Forelimb muscle (tissue), 1 donor: ENCODE measurements around the gene PALM2AKAP2. TPM values are rescaled to one million over a fixed set of nuclear protein-coding genes. Genes with fewer than 3 reads are reported as not detected.

Experiments used
- DNase-seq: peaks from one replicate; pipeline ENCODE4 v3.0.0-alpha.2; 2013; ENCODE audit warnings: low read depth
- polyA plus RNA-seq: library from polyadenylated mRNA; unstranded; fragments of 120-200 nt; gene quantifications from one replicate; pipeline ENCODE4 v1.2.1, GENCODE V29; 2013; ENCODE audit not compliant: insufficient read length

PALM2AKAP2 gene
- polyA plus RNA-seq, 1 donor = 30.6 TPM

- no peak for DNase-seq
Measured at GRCh38 chr9:109771796-109772531, 8.0 kb upstream of the PALM2AKAP2 start.

- DNase-seq = no peak
Measured at GRCh38 chr9:109775516-109775915, 4.5 kb upstream of the PALM2AKAP2 start.

- DNase-seq = no peak
Measured at GRCh38 chr9:109776391-109776790, 3.6 kb upstream of the PALM2AKAP2 start.

GRCh38 chr9:109780453-109781033, 545 bp downstream of the PALM2AKAP2 start:
- DNase-seq = no peak

- no peak for DNase-seq
Measured at GRCh38 chr9:109781086-109781485, 1.1 kb downstream of the PALM2AKAP2 start.

- DNase-seq = no peak
Measured at GRCh38 chr9:109781541-109782197, 1.7 kb downstream of the PALM2AKAP2 start.

DNA sequence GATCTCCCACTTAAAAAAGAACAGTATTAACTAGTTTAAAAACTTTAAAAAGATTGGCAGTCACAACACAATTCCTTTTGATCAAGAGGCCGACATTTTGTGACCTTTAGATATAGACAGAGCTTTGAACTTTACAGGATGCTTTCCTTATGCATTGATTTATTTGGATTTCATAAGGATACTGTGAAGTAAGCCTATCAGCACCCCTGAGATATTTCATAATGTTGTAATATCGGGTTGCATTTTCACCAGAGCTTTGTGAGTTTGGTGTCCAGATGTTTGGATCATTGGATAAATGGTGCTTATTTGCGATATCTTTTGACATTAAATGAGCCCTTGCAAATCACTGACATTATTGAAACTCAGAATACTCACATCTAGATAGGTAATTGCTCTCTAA, 7.7 kb downstream of the PALM2AKAP2 start:
- no peak for DNase-seq

DNA sequence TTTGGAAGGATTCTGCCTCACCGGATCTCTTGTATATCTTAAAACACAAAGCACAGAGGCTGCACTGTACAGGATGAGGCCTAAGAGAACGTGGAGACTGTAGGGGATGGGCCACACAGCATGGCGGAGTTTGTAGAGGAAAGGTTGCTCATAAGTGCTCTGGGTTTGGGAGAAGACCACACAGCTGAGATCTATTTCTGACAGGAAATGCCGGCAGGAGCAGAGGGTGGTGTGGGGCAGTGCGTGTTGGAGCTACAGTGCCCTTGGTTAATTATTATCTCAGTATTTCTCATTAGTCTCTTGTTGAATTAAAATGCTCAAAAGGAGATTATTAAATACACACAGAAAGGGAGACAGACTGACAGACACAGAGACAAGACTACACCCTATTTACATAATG, 9.6 kb downstream of the PALM2AKAP2 start:
- no peak for DNase-seq

- no peak for DNase-seq
Measured at GRCh38 chr9:109789971-109790370, 10.0 kb downstream of the PALM2AKAP2 start.

GRCh38 chr9:109791003-109791677, 11.1 kb downstream of the PALM2AKAP2 start:
- DNase-seq = no peak

GRCh38 chr9:109791747-109792146, 11.7 kb downstream of the PALM2AKAP2 start:
- DNase-seq = no peak

DNA sequence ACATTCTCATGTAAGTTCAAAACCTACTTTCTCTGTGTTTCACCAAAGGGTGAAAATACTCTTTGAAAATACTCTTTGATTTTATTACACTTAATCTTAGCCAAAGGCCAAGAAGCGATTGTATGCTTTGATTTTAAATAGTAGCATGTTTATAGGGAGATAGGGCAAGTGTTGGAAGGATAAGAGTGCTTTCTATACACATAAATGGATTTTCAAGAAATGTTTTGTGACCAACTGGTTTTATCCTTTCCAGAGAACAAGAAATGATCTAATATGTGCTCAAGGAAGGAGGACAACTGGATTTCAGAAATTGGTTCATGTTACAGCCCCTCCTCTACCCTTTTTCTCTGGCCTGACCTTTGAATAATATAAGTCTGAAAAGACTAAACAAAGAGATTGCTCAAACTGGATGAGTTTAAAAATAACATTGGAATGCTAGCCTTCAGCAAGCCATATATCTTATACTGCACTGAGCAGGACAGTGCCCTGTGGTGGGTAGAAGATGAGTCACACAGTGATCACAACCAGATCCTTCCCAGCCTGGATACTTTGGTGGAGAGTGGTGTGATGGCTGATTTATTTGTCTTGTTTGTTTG, 13.1 kb downstream of the PALM2AKAP2 start:
- DNase-seq = no peak

DNA sequence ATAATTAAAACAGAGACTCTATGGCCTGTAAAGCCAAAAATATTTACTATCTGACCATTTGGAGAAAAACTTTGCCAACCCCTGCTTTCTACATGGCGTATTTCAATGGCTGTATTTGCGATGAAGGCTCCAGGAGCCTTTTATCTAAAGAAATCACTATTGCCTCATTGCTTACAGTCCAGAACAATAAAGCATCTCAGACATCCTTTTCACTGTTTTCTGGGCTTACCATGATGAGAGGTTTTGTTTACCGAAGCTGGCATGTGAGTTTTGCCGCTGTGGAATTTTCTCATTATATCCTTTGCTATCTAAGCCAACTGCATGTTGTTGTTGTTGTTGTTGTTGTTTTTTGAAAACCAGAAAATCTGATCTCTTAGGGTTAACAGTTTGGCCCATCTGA, 13.9 kb downstream of the PALM2AKAP2 start:
- no peak for DNase-seq

GRCh38 chr9:109794361-109795012, 14.5 kb downstream of the PALM2AKAP2 start:
- DNase-seq = no peak

GRCh38 chr9:109795613-109796012, 15.6 kb downstream of the PALM2AKAP2 start:
- no peak for DNase-seq

- DNase-seq = no peak
Measured at GRCh38 chr9:109796078-109796477, 16.1 kb downstream of the PALM2AKAP2 start.

- no peak for DNase-seq
Measured at GRCh38 chr9:109797006-109797405, 17.0 kb downstream of the PALM2AKAP2 start.

- DNase-seq = no peak
Measured at GRCh38 chr9:109797509-109797908, 17.5 kb downstream of the PALM2AKAP2 start.

GRCh38 chr9:109799141-109799540, 19.1 kb downstream of the PALM2AKAP2 start:
- no peak for DNase-seq

- DNase-seq = no peak
Measured at GRCh38 chr9:109799792-109800191, 19.8 kb downstream of the PALM2AKAP2 start.

DNA sequence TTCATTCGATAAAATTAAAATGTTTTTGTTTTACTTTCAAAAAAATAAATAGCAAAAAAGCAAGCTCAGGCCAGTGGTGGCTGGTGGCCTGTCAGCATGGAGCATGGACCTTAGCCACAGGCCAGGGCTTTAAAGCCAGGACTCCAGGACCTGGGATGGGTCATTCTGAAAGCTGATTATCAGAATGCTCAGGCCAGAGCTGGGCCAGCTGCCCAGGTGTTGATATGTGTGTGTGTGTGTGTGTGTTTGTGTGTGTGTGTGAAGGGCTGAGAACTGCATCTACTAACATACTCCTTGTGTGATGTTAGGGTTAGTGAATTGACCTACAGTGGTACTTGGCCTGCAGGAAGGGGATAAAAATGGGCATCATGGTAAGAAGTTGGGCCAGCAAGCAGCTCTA, 21.5 kb downstream of the PALM2AKAP2 start:
- no peak for DNase-seq

- no peak for DNase-seq
Measured at GRCh38 chr9:109802491-109802890, 22.5 kb downstream of the PALM2AKAP2 start.
